Right cardiac atrium (tissue), 5 donors: ENCODE measurements around the gene NCKAP5. TPM values are rescaled to one million over a fixed set of nuclear protein-coding genes. Genes with fewer than 3 reads are reported as not detected.
"Not testable (repeated sequence)": the region's sequence is repeated elsewhere in the genome, so short reads cannot be mapped to it uniquely, and the experiment has no call there.

ENCODE experiments used
- ATAC-seq, 2 donors: fragments of 200-7000 bp; cut with Tn5 transposase; one replicate each; pipeline versions ENCODE4 v1.8.0 to v1.9.1; 2020; ENCODE audit warnings: moderate library complexity in 2 of 2, mild to moderate bottlenecking in 1 of 2
- DNase-seq, 3 donors: peaks; one replicate each; pipeline ENCODE4 v3.0.0-alpha.2; 2020
- H3K27ac ChIP-seq: one replicate; pipeline ENCODE4 v1.5.1; 2013; ENCODE audit warnings: mild to moderate bottlenecking, low read length, control low read depth, moderate library complexity
- H3K27me3 ChIP-seq: one replicate; pipeline ENCODE4 v1.6.1; 2013; ENCODE audit not compliant: control insufficient read depth, insufficient read depth
- H3K4me1 ChIP-seq: one replicate; pipeline ENCODE4 v1.6.1; 2013; ENCODE audit warnings: low read length; ENCODE audit not compliant: control insufficient read depth, insufficient read depth
- H3K4me3 ChIP-seq: one replicate; pipeline ENCODE4 v1.5.1; 2013; ENCODE audit warnings: low read length, control low read depth
- H3K9me3 ChIP-seq: one replicate; pipeline ENCODE4 v1.6.1; 2013; ENCODE audit warnings: low read length; ENCODE audit not compliant: control insufficient read depth
- WGBS: extraction: QIAGEN DNeasy Blood & Tissue Kit; methylation state at CpG from one replicate; pipeline ENCODE4 v1.1.7; 2013; 5-methylcytosine and 5-hydroxymethylcytosine counted together
- intact Hi-C, 4 donors: fragments of 100-400 bp; cut with DNase I; formaldehyde crosslinking; loops; one replicate each; pipeline versions ENCODE4 v1.11.0 to v1.14.0; 2022 to 2023
- polyA plus RNA-seq: library from polyadenylated mRNA; stranded (reverse); fragments of 200-250 nt; gene quantifications from one replicate; pipeline ENCODE4 v1.2.3, GENCODE V29; 2013
- total RNA-seq, 4 donors: library from RNA; stranded (reverse); fragmentation: NEBNext Ultra II Directional; extraction: Animal tissue kit (Norgen Biotek cat#: 25700); gene quantifications; one replicate each; pipeline ENCODE4 v1.2.1, GENCODE V29; 2021
- donor health status: healthy with polysubstance abuse.
- donor health status: DM: no; HTN: yes; CAD: no.
- donor health status: DM: no; HTN: no; CAD: no.
- donor health status: DM: no; HTN: yes; CAD: no; lungs with severe emphysema.
- donor health status: DM: yes; HTN: yes; CAD: no.

Gene NCKAP5
- total and polyA plus RNA-seq, 5 donors = 3.8 to 11.1 (median 7.3) TPM

DNA sequence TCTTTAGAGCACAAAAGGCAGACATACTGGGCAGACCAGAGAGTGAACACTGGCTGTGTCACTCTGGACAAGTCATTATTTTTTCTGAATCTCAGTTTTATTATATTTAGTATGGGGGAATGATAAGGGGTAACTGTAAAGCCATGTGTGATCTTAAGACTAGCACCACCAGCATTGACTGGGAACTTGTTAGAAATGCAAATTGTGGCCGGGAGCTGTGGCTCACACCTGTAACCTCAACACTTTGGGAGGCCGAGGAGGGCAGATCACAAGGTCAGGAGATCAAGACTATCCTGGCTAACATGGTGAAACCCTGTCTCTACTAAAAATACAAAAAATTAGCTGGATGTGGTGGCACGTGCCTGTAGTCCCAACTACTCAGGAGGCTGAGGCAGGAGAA is 869.9 kb downstream of the NCKAP5 start:
- H3K9me3 ChIP-seq, H3K27ac ChIP-seq, H3K27me3 ChIP-seq, ATAC-seq, intact Hi-C loops, DNase-seq, H3K4me1 ChIP-seq, H3K4me3 ChIP-seq: not testable (repeated sequence)
- 84% methylated on average over 3 of the region's 3 CpGs for WGBS

DNA sequence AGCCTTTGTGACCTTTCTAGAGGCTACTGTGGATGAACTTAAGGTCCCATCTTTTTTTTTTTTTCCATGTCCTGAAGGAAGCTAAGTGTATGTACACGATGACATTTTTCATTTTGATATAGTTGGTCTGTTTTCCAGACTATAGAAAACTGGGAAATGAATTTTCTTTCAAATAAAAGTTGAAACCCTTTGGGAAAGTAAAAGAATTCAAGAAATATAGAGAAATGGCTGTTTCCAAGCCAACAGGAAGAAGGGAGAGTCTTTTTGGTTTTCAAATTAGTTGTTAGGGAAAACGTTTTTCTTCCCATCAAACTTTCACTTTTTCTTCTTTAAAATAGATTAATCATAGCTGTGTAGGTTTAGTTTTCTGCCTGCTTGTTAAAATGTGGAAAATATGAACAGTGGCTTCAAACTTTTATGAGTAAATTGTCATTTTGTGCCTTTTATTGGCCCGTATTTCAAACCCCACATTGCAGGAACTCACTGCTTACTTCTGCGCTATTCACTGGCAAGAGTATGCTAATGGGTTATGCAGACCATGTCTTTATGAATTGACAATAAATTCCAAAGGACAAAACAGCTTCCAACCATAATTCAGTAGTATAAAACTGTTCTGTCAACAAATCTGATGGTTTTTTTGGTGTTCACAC is 870.6 kb downstream of the NCKAP5 start:
- Histone ChIP-seq H3K27ac (no peak overlapping the region), H3K4me1 (no peaks in the 10 kb centered on the region), H3K27me3 (no peaks in the 10 kb centered on the region), H3K4me3 (no peak overlapping the region), H3K9me3 (no peaks in the 10 kb centered on the region)
- no peak for DNase-seq
- 46% methylated on average over 4 of the region's 4 CpGs for WGBS
- no peak for ATAC-seq
- intact Hi-C loops = no loop called here

DNA sequence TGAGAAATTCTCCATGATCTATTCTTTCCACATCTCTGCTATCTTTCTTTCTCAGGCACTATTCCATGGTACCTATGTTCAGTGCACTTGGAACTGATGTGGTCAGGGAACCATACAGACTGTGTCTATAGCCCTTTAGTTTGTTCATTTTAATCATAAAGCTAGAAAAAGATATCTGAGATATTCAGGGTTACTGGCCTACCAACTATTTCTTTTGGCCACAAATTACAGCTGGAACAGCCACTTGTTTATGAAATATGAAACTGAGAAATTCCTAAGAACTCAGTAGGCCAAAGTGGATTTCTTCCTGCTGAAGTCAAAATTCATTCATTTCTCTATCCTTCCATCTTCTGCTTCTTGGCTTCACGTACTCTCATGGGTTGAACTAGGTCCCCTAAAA is 875.4 kb downstream of the NCKAP5 start:
- DNase-seq (no peak), ATAC-seq (no peak)
- H3K27ac ChIP-seq = no peak overlapping the region
- no peaks in the 10 kb centered on the region for H3K4me1 ChIP-seq
- 72% methylated on average over 1 of the region's 1 CpG for WGBS
- H3K4me3 ChIP-seq = no peak overlapping the region
- H3K9me3 ChIP-seq = no peaks in the 10 kb centered on the region
- intact Hi-C loops = no loop called here
- no peaks in the 10 kb centered on the region for H3K27me3 ChIP-seq

DNA sequence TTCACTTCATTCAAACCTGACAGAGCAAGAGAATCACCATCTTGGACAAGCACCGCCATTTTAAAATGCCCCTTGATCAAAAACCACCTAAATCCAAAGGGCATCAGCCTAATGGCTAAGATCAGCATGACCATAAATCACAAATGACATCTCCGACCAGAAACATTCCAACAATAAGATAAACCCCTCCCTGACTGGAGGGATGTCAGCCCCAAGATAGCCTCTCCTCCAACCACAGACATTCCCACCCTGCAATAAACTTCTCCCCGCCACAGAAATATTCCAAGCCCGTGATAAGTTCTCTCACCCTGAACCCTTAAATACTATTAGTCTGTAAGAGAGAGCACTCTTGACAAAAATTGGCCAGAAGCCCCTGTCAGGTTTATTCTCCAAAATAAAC is 876.7 kb downstream of the NCKAP5 start:
- DNase-seq (no peak), ATAC-seq (no peak)
- no peaks in the 10 kb centered on the region for H3K4me1 ChIP-seq
- H3K9me3 ChIP-seq = no peaks in the 10 kb centered on the region
- no peaks in the 10 kb centered on the region for H3K27me3 ChIP-seq
- no peak overlapping the region for H3K27ac ChIP-seq
- H3K4me3 ChIP-seq = no peak overlapping the region
- WGBS = 90% methylated on average over 4 of the region's 4 CpGs
- intact Hi-C loops = no loop called here

DNA sequence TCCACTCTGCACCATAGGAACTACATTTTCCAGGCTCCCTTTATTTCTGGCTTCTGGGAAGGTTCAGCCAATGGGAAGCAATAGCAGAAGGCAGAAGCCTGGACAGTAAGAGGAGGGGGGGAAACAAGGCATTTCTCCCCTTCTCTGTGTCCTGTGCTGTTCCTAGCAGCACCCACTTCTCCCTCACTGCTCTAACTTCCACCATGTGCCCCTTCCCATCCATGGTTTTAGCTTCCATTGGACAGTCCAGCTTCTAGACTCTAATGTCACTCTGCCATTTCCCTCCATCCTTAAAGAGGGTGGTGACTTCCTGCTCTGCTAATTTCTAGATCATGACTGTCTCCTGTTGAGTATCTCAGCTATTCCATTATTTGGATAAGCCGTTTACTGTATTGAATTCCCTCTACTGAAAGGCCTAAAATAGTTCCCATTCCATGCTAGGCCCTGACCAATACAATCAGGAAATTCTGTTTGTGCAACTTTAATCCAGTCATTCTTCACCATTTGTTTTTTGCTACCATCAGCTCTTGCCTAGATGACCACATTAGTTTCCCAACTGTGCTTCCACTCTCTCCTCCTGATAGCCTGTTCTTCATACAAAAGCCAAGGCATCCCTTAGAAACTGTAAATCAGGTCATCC is 877.5 kb downstream of the NCKAP5 start:
- intact Hi-C loops = no loop called here
- Histone ChIP-seq H3K27me3 (no peaks in the 10 kb centered on the region), H3K9me3 (no peaks in the 10 kb centered on the region), H3K4me3 (no peak overlapping the region), H3K4me1 (no peaks in the 10 kb centered on the region), H3K27ac (no peak overlapping the region)
- DNase-seq (no peak), ATAC-seq (no peak)
- 69% methylated on average over 1 of the region's 1 CpG for WGBS

DNA sequence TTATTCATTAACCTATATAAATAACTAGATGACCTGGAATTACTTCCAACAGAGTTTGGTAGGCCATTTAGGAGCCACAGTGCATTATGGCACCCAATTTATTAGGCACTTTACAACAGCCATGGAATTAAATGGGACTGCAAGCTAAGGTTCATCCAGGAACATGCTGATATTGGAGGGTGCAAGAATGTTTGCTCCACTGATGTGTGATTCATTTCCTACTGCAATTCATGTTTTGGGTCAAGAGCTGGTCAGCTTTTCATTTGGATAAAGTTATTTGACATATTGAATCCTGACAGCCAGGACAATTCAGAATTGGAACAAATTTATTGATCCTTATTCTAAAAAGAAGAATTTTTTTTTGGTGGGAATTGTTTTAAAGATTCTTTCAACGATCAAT is 886.5 kb downstream of the NCKAP5 start:
- intact Hi-C loops = no loop called here
- Histone ChIP-seq H3K9me3 (no peaks in the 10 kb centered on the region), H3K4me1 (no peaks in the 10 kb centered on the region), H3K4me3 (no peak overlapping the region), H3K27me3 (no peaks in the 10 kb centered on the region), H3K27ac (no peak overlapping the region)
- WGBS = 93% methylated on average over 1 of the region's 1 CpG
- ATAC-seq (no peak), DNase-seq (no peak)

DNA sequence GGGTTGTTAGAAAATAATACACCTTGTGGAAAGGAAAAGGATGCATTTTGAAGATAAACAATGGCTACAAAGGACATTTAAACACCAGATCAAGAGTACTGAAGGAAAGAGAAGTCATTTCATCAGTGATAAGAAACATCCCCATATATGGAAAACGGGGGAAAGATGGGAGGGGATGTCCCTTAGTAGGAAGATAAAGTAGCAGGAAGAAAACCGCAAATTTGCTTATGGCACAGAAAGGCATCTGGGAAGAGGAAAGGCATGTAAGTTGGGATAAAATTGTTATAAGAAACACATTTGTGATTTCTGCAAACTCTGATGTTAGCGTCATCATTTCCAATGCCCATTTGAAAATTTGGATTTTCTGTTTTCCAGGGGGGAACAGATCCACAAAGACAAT is 887.7 kb downstream of the NCKAP5 start:
- ATAC-seq (no peak), DNase-seq (no peak)
- Histone ChIP-seq H3K9me3 (no peaks in the 10 kb centered on the region), H3K4me3 (no peak overlapping the region), H3K27me3 (no peaks in the 10 kb centered on the region), H3K4me1 (no peaks in the 10 kb centered on the region), H3K27ac (no peak overlapping the region)
- intact Hi-C loops = no loop called here
- 65% methylated on average over 3 of the region's 3 CpGs for WGBS

DNA sequence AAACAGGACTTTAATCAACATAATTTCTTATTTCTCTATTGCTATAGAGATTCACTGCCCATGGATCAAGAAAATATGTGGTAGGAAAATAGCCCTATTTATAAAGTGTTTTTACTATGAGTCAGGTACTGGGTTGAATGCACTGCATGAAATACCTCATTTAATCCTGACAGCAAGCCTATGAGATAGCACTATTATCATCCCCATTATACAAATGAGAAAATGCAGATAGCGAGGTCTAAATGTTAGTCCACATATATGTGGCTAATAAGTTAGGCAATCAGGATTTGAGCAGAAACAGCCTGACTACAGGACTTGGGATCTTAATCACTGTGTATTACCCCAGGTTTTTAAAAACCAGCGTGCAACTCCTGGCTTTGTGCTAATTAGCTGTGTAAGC is 889.8 kb downstream of the NCKAP5 start:
- 94% methylated on average over 2 of the region's 2 CpGs for WGBS
- Histone ChIP-seq H3K9me3 (no peaks in the 10 kb centered on the region), H3K27me3 (no peaks in the 10 kb centered on the region), H3K27ac (no peak overlapping the region), H3K4me1 (no peaks in the 10 kb centered on the region), H3K4me3 (no peak overlapping the region)
- intact Hi-C loops = no loop called here
- DNase-seq = no peak
- no peak for ATAC-seq

DNA sequence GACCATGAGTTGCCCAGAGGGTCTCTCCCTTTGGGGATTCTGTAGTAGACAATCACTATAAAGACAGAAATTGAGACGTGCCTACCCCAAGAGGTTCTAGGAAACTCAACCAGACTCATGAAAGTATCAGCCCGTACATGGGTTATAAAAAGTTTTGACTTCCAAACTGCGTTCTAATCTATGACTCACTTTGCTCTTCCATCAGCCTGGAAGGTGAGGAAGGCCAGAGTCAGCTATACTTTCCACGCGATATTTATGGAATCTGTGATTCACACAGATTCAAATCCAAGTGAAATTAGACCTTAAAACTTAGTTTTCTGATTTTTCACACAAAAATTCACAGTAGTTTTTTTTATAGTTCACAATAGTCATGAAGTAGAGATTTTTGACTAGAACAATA is 890.6 kb downstream of the NCKAP5 start:
- ATAC-seq (no peak), DNase-seq (no peak)
- H3K27ac ChIP-seq = no peak overlapping the region
- H3K4me1 ChIP-seq = no peaks in the 10 kb centered on the region
- no peaks in the 10 kb centered on the region for H3K9me3 ChIP-seq
- intact Hi-C loops = no loop called here
- WGBS = 85% methylated on average over 5 of the region's 5 CpGs
- no peaks in the 10 kb centered on the region for H3K27me3 ChIP-seq
- no peak overlapping the region for H3K4me3 ChIP-seq

DNA sequence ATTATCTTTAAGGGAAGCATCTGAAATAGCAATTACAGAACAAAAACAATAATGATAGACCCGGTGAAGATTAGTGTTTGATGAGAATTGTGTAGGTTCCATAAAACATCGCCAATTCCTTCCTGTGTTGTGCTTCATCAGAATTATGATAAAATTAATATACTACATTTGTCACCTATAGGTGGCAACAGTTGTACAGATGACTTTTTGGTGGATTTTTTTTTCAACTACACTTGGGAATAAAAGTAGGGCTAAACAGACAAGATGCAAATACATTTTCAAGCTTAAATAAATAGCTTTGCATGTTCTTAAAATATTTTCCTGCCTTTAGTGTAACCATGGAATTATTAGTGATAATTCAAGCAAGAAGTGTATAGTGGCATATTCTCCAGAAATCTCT is 891.3 kb downstream of the NCKAP5 start:
- DNase-seq (no peak), ATAC-seq (no peak)
- Histone ChIP-seq H3K9me3 (no peaks in the 10 kb centered on the region), H3K4me3 (no peak overlapping the region), H3K27me3 (no peaks in the 10 kb centered on the region), H3K4me1 (no peaks in the 10 kb centered on the region), H3K27ac (no peak overlapping the region)
- WGBS = 58% methylated on average over 2 of the region's 2 CpGs
- intact Hi-C loops = no loop called here

DNA sequence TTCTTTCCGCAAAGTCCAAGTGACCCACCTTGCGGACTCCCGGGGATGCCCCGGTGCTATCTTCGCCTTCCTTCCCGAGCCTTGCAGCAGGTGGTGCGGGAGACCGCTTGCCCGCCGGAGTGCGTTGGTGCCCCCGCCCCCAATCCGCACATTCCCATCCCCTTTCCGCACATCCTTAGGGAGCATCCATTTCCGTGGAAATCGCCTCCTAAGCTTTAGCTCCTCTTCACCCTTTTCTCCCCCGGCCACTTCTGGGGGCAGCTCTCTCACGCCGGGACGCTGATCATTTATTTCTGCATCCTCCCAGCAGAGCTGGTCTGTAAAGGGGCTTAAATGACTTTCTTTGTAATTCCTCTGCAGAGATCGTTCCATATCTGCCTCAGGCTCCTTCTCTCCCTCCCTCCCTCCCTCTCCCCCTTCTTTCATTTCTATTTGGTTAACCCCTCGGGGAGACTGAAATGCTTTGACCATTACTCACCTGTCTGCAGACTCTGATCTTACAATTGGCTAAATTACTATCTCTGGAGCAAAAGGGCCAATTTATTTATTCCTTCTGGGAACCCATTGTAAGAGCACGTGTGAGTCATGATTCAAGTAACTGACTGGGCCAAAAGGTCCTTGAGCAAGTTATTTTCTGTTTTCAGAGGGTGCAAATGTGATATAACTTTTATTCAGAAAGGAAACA is 897.0 kb downstream of the NCKAP5 start:
- Histone ChIP-seq H3K9me3 (no peaks in the 10 kb centered on the region), H3K4me3 (no peak overlapping the region), H3K27me3 (no peaks in the 10 kb centered on the region), H3K4me1 (peaks cover 6% of the 10 kb centered on the region), H3K27ac (no peak overlapping the region)
- DNase-seq (no peak), ATAC-seq (no peak)
- intact Hi-C loops = no loop called here
- WGBS = 31% methylated on average over 23 of the region's 23 CpGs
